Activated CD8-positive, alpha-beta T cell treated with anti-CD3 and anti-CD28 coated beads, Interleukin-2, amount 10 ng/mL, durations not matched to agents 7 days and 5 days (primary cell): ENCODE measurements around the gene FBXW8. TPM values are rescaled to one million over a fixed set of nuclear protein-coding genes. Genes with fewer than 3 reads are reported as not detected.

Experiments
- ATAC-seq: fragments of 150-1000 bp; cut with Tn5 transposase; one replicate; pipeline ENCODE4 v1.10.0; 2021; ENCODE audit warnings: moderate library complexity
- CTCF ChIA-PET: fragments of 350-600 bp; sonication (Branson Sonifier 250); formaldehyde crosslinking; loops from one replicate; lab custom pipeline; 2021; ENCODE audit warnings: antibody characterized with exemption; lab: Charles Lee
- POLR2A ChIA-PET: fragments of 350-600 bp; sonication (Branson Sonifier 250); formaldehyde crosslinking; loops from one replicate; lab custom pipeline; 2021; ENCODE audit warnings: antibody characterized with exemption; lab: Charles Lee
- DNase-seq: peaks from one replicate; pipeline ENCODE4 v3.0.0-alpha.2; 2020
- H3K27ac Mint-ChIP-seq: one replicate; pipeline ENCODE4 v1.8.0; 2021; ENCODE audit warnings: mild to moderate bottlenecking, mixed read lengths
- H3K27me3 Mint-ChIP-seq: one replicate; pipeline ENCODE4 v1.8.0; 2021; ENCODE audit warnings: low read depth, mixed read lengths
- H3K36me3 Mint-ChIP-seq: one replicate; pipeline ENCODE4 v1.8.0; 2021; ENCODE audit warnings: low read depth, mixed read lengths
- H3K4me1 Mint-ChIP-seq: one replicate; pipeline ENCODE4 v1.8.0; 2021; ENCODE audit warnings: low read depth, mixed read lengths
- H3K4me3 Mint-ChIP-seq: one replicate; pipeline ENCODE4 v1.8.0; 2021; ENCODE audit warnings: mild to moderate bottlenecking, mixed read lengths
- H3K9me3 Mint-ChIP-seq: one replicate; pipeline ENCODE4 v1.8.0; 2022; ENCODE audit warnings: mixed read lengths; ENCODE audit not compliant: insufficient read depth
- total RNA-seq, 2 experiments: library from RNA; stranded (reverse); gene quantifications; one replicate each; pipeline ENCODE4 v1.2.3, GENCODE V29; 2021

The FBXW8 gene
- total RNA-seq, 2 experiments from 2014 or later: 12.4 to 12.9 TPM

GRCh38 chr12:116927244-116927940 is 16.6 kb downstream of the FBXW8 start:
- ATAC-seq (no peak), DNase-seq (no peak)
- no peak overlapping the region for H3K4me3 Mint-ChIP-seq
- H3K9me3 Mint-ChIP-seq: no peaks in the 10 kb centered on the region
- CTCF ChIA-PET: interaction anchor here (1.2 kb wide), 1 partner anchor 8 kb away, joined by 3 read pairs; no protein-coding TSS in a partner anchor
- no peak overlapping the region for H3K27ac Mint-ChIP-seq
- peaks cover 45% of the 10 kb centered on the region for H3K4me1 Mint-ChIP-seq
- POLR2A ChIA-PET: no interaction called here
- no peaks in the 10 kb centered on the region for H3K27me3 Mint-ChIP-seq
- H3K36me3 Mint-ChIP-seq: peaks cover 45% of the 10 kb centered on the region

DNA sequence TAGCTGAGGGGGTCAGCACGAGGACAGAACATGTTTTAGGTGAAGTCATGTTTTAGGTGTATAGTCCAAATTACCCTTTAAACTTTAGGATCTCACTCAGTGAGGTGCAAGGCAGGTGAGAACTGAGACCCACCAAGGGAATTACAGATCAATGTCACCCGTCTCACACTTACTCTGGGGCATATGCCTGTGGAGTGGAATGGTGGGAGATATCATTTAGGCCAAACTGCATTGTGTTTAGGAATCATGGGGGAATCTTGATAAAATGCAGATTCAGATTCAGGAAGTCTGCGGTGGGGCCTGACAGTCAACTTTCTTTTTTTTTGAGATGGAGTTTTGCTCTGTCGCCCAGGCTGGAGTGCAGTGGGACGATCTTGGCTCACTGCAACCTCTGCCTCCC is 17.8 kb downstream of the FBXW8 start:
- Mint-ChIP-seq H3K4me1 (peaks cover 37% of the 10 kb centered on the region), H3K9me3 (no peaks in the 10 kb centered on the region), H3K36me3 (peaks cover 47% of the 10 kb centered on the region), H3K27me3 (no peaks in the 10 kb centered on the region), H3K27ac (no peak overlapping the region), H3K4me3 (no peak overlapping the region)
- DNase-seq (no peak), ATAC-seq (no peak)
- ChIA-PET POLR2A (no interaction called here), CTCF (no interaction called here)

GRCh38 chr12:116929885-116930284 is 19.1 kb downstream of the FBXW8 start:
- no peak overlapping the region for H3K4me3 Mint-ChIP-seq
- ATAC-seq: no peak

GRCh38 chr12:116931665-116932064 is 20.9 kb downstream of the FBXW8 start:
- H3K27me3 Mint-ChIP-seq: no peaks in the 10 kb centered on the region
- H3K4me1 Mint-ChIP-seq: peaks cover 7% of the 10 kb centered on the region
- peaks cover 49% of the 10 kb centered on the region for H3K36me3 Mint-ChIP-seq
- no peak for DNase-seq
- POLR2A ChIA-PET: no interaction called here
- H3K4me3 Mint-ChIP-seq: no peak overlapping the region
- no peak overlapping the region for H3K27ac Mint-ChIP-seq
- no peaks in the 10 kb centered on the region for H3K9me3 Mint-ChIP-seq
- CTCF ChIA-PET: no interaction called here
- no peak for ATAC-seq

More at GRCh38 chr12:116929885-116930284, 19.1 kb downstream of the FBXW8 start:
- no peaks in the 10 kb centered on the region for H3K9me3 Mint-ChIP-seq
- ChIA-PET POLR2A (no interaction called here), CTCF (no interaction called here)
- no peak for DNase-seq
- H3K4me1 Mint-ChIP-seq: peaks cover 25% of the 10 kb centered on the region
- peaks cover 50% of the 10 kb centered on the region for H3K36me3 Mint-ChIP-seq
- no peak overlapping the region for H3K27ac Mint-ChIP-seq
- no peaks in the 10 kb centered on the region for H3K27me3 Mint-ChIP-seq

GRCh38 chr12:116933091-116933490 is 22.3 kb downstream of the FBXW8 start:
- Mint-ChIP-seq H3K36me3 (peaks cover 41% of the 10 kb centered on the region), H3K9me3 (no peaks in the 10 kb centered on the region), H3K27me3 (no peaks in the 10 kb centered on the region), H3K27ac (no peak overlapping the region), H3K4me3 (no peak overlapping the region), H3K4me1 (no peaks in the 10 kb centered on the region)
- no peak for DNase-seq
- ChIA-PET POLR2A (no interaction called here), CTCF (no interaction called here)
- no peak for ATAC-seq

DNA sequence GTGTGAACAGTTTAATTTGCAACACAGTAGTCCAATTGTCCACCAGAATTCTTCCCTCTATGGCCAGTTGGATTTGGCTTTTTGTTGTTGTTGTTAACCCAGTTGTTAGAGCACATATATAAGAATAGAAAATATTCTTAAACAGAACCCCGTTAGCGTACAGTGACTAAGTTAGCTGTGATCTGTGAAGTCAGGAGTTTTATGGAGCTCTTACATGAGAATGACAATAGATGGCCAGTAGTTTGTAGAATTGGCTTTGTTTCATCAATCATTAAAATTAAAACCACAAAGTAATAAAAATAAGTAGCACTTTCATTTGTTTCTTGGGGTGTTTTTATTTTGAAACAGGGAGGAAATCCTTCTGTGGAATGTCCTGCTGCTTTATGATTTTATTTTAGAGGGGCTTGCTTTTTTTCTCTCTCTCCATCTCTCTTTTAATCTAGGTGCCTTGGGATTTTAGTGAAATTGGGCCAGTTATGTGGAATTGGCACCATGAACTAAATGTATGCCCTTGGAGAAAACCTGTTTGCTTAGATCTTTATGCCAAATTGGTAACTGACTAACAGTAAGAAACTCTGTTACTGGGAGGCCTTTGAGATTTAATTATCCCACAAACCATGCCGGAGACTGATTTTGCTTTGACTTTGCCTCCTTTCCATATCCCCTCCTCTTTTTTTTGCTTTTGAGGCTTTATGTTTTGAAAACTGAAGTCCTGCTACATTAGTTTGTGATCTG is 22.9 kb downstream of the FBXW8 start:
- Mint-ChIP-seq H3K27ac (no peak overlapping the region), H3K27me3 (no peaks in the 10 kb centered on the region), H3K4me3 (no peak overlapping the region), H3K4me1 (no peaks in the 10 kb centered on the region), H3K9me3 (no peaks in the 10 kb centered on the region), H3K36me3 (peaks cover 36% of the 10 kb centered on the region)
- ATAC-seq (no peak), DNase-seq (no peak)
- ChIA-PET CTCF (no interaction called here), POLR2A (no interaction called here)

DNA sequence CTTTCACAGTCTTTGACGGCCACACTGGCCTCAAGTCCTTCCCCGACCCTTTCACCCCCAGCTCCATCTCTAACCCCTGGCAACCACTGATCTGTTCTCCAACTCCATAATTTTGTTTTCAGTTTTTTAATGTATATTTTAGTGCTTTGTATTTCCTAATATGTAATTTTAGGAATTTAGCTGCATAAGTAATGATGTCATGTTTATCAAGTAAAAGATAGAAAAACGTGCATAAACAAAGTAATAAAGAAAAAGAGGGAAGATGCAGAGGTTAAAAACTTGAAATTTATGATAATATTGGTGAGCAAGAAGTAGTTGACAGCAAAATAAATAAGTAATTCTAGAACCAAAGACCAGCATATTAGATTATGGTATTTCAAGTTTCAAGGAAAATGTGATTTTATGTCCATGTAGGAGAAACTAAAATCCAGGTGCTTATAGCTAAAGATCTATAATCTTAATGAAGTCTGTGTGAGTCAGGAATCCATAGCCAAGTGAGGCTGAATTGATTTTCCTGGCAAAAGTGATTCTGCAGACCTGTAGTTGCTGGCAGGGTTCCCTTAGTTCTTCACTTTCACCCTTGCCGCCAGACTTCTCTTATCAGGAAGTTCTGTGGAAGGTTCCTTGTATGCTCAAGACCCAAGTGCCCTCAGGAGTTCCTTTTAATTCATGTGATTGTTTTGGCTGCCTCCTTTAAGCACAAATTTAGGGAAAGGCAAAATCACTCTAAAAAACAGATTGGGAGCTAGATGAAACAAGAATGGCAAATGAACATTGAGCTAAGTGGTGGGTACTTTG is 24.4 kb downstream of the FBXW8 start:
- ChIA-PET CTCF (interaction anchor here (0.8 to 1.4 kb wide), 2 partner anchors 8 to 10 kb away, joined by 3 read pairs; no protein-coding TSS in a partner anchor), POLR2A (no interaction called here)
- ATAC-seq (no peak), DNase-seq (no peak)
- Mint-ChIP-seq H3K4me3 (no peak overlapping the region), H3K27me3 (no peaks in the 10 kb centered on the region), H3K9me3 (no peaks in the 10 kb centered on the region), H3K36me3 (peaks cover 31% of the 10 kb centered on the region), H3K27ac (no peak overlapping the region), H3K4me1 (no peaks in the 10 kb centered on the region)

GRCh38 chr12:116937640-116938039 is 26.9 kb downstream of the FBXW8 start:
- H3K9me3 Mint-ChIP-seq: no peaks in the 10 kb centered on the region
- ChIA-PET POLR2A (interaction anchor here (0.6 kb wide), 1 partner anchor 34 kb away, joined by 3 read pairs; no protein-coding TSS in a partner anchor), CTCF (interaction anchor here (1.5 kb wide), 1 partner anchor 182 kb away, joined by 3 read pairs; no protein-coding TSS in a partner anchor)
- H3K27ac Mint-ChIP-seq: no peak overlapping the region
- no peaks in the 10 kb centered on the region for H3K4me1 Mint-ChIP-seq
- peaks cover 27% of the 10 kb centered on the region for H3K36me3 Mint-ChIP-seq
- H3K4me3 Mint-ChIP-seq: no peak overlapping the region
- H3K27me3 Mint-ChIP-seq: no peaks in the 10 kb centered on the region
- DNase-seq: no peak
- no peak for ATAC-seq

- ChIA-PET POLR2A (no interaction called here), CTCF (no interaction called here)
- no peaks in the 10 kb centered on the region for H3K4me1 Mint-ChIP-seq
- no peak for DNase-seq
- no peaks in the 10 kb centered on the region for H3K27me3 Mint-ChIP-seq
- no peak for ATAC-seq
- no peak overlapping the region for H3K4me3 Mint-ChIP-seq
- no peak overlapping the region for H3K27ac Mint-ChIP-seq
- peaks cover 11% of the 10 kb centered on the region for H3K9me3 Mint-ChIP-seq
- H3K36me3 Mint-ChIP-seq: peaks cover 38% of the 10 kb centered on the region
These were observed 29.0 kb downstream of the FBXW8 start for GRCh38 chr12:116939734-116940133.

GRCh38 chr12:116941188-116941587 is 30.4 kb downstream of the FBXW8 start:
- DNase-seq (no peak), ATAC-seq (no peak)
- Mint-ChIP-seq H3K9me3 (peaks cover 11% of the 10 kb centered on the region), H3K27ac (no peak overlapping the region), H3K4me1 (no peaks in the 10 kb centered on the region), H3K27me3 (no peaks in the 10 kb centered on the region), H3K36me3 (peaks cover 39% of the 10 kb centered on the region), H3K4me3 (no peak overlapping the region)
- ChIA-PET CTCF (no interaction called here), POLR2A (no interaction called here)

GRCh38 chr12:116943419-116944372 is 32.9 kb downstream of the FBXW8 start:
- no peak for DNase-seq
- no peaks in the 10 kb centered on the region for H3K4me1 Mint-ChIP-seq
- POLR2A ChIA-PET: no interaction called here
- peaks cover 11% of the 10 kb centered on the region for H3K9me3 Mint-ChIP-seq
- H3K27me3 Mint-ChIP-seq: no peaks in the 10 kb centered on the region
- no peak for ATAC-seq
- H3K27ac Mint-ChIP-seq: no peak overlapping the region
- peaks cover 42% of the 10 kb centered on the region for H3K36me3 Mint-ChIP-seq
- H3K4me3 Mint-ChIP-seq: no peak overlapping the region
- CTCF ChIA-PET: interaction anchor here (1.2 kb wide), 1 partner anchor 334 kb away, joined by 3 read pairs; no protein-coding TSS in a partner anchor
